Measurements from ENCODE around the gene CAV3.
A peak's percentile ranks its signal among the peaks of the same experiment; 100 is the strongest.

CAV3 gene

DNA sequence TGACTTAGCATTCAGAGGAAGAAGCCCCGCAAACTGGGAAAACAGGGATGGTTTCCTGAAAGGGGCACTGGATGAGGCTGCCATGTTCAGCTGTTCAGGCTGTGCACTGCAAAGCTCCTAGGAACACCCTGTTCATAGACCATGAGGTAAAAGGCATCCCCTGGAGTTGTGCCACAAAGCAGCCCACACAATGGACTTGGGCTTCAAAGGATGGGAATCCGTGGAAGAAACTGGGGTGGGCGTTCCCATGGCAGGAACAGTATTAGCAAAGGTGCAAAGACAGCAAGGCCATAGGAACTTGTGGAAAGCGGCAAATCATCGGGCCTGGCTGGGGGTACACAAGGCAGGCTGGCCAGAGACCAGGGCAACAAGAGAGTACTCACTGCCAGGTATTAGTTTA is 26.9 kb downstream of the CAV3 start:
- no peak overlapping the region for H3K4me3 ChIP-seq (ENCODE audit: low read depth, low read length)

DNA sequence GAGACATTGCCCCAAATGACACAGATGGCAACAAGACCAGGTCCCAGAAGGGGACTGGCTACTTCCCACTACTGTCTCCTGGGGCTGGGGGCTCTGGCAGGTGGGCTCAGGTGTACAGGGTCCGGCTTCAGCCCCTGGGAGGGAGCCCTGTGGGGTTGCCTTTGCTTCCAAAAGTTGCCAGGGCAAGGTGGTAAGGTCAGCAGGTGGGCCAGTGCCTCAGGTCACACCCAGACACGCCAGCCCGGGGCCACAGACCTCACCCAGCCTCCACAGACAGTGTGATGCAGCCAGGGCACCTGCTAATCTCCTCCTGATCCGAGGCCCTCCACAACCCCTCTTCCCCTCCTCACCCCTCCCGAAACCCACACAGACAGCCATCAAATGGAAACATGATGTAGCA is 28.3 kb downstream of the CAV3 start:
- no peak overlapping the region for H3K4me3 ChIP-seq (ENCODE audit: low read depth, low read length)

DNA sequence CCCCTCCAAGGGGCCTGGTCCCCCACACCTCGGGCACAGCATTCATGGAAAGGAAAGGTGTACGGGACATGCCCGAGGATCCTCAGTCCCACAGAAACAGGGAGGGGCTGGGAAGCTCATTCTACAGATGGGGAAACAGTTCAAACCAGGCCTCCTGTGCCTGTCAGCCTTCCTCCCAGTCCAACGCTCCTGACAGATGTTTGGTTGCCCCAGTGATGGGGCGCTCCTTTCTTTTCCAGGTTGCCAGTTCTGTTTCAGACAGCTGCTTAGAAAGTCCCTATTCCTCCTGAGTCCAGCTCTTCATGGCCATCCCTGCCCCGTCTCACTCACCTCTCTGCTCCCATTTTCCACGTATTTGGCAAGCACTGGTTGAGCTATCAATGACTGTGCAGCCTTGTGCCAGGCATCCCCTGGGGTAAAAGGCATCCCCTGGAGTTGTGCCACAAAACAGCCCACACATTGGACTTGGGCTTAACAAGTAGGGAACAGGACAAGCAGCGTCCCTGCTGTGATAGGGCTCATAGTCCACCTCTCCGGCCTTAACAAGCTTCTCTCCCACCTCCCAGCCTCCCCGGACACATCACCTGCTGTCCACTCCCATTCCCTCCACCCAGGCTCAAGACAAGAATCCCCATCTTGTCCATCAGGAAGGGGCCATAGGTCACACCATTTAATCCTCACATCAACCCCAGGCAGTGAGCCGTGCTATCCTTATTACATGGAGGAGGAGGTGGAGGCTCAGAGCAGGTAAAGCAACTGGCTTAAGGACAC is 29.2 kb downstream of the CAV3 start:
- no peak overlapping the region for H3K4me3 ChIP-seq (ENCODE audit: low read depth, low read length)

DNA sequence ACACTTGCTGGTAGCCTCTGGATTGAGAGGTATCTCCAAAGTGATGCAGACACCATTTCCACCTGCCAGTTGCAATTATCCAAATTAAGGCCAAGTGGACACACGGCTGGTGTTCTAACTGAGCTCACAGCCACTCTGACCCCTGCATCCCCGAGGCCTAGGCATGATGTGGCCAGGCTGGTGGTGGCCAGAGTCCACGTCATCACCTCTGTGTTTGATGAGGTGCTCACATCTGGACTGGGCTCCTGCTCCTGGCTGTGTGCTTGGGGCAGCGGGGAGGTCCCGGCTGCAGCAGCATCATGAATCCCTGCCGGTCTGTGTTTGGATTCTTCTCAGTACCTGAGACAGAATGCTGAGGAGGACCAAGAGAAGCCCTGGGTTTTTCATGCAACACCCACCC is 30.9 kb downstream of the CAV3 start:
- no peak overlapping the region for H3K4me3 ChIP-seq (ENCODE audit: low read depth, low read length)

DNA sequence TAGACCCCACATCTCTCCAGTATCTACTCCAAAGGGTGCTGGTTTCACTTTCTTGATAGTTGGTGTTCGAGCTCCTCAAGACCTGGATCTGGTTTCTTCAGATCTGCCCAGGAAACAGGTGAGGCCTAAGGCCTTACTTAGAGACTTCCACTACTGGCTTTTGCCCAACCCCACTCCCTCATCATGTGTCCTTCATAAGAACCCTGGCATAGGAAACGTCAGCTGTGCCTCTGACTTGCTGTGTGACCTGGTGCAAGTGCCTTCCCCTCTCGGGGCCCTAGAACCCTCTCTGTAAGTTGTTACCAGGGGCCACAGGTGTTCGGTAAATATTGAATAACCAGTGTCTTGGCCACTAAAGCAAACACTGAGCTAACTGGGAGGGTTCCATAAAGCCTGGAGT is 31.9 kb downstream of the CAV3 start:
- no peak overlapping the region for H3K4me3 ChIP-seq (ENCODE audit: low read depth, low read length)

DNA sequence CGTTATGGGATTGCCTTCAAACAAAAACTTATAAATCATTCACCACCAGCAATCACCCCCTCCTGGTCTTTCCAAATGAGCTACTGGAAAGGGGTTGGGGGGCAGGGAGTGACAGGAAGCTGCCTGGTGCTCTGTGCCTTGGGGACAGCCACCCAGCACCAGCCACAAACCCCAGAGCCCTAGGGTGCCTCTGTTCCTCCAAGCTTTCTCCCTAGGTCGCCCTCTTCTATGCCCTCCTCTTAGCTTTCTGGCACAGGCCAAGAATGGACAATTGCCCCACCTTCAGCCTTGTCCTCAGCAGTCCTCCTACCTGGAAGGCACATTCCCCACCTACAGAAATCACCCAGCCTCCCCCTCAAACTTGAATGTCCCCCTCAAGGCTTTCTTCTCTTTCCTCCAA is 32.5 kb downstream of the CAV3 start:
- no peak overlapping the region for H3K4me3 ChIP-seq (ENCODE audit: low read depth, low read length)

DNA sequence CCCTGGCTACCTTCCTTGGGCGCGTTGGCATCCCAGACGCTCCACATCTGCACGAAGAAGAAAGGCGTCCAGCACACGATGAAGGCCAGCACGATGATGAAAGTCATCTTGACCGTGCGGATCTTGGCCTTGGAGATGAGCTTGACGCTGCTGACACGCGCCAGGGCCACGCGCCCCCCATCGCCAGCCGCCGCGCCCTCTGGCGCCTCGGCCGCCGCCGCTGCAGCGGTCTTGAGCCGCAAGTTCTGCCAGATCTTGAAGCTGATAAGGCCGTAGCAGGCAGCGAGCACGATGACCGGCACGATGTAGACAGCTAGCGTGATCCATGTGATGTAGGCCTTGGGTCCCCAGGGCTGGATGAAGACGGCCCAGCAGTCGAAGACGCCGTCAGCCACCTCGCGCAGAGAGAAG is 33.7 kb downstream of the CAV3 start:
- no peak overlapping the region for H3K4me3 ChIP-seq (ENCODE audit: low read depth, low read length)

DNA sequence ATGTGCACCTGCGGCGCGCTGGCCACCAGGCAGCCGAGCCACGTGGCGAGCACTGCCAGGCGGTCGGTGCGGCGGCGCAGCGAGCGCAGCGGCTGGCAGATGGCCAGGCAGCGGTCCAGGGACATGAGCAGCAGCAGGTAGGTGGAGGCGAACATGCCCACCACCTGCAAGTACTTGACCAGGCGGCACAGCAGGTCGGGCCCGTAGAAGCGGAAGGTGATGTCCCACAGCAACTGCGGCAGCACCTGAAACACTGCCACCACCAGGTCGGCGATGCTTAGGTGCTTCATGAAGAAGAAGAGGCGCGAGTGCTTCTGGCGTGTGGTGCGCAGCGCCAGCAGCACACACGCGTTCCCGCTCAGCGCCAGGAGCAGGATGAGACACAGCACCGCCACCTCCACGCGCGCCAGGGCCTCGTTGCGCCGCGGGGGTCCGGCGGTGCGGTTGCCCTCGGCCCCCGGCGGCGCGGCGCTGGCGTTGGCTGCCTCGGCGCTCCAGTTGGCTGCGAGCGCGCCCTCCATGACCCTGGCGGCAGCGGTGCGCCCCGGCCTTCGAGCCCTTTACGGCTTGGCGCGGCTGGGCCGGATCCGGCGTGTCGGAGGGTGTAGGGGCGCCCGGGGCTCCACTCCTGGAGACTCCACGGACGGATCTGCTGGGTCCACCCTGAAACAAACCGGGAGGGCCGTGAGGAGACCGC is 34.2 kb downstream of the CAV3 start:
- peak overlapping the region; percentile 20 for H3K4me3 ChIP-seq (ENCODE audit: low read depth, low read length)

DNA sequence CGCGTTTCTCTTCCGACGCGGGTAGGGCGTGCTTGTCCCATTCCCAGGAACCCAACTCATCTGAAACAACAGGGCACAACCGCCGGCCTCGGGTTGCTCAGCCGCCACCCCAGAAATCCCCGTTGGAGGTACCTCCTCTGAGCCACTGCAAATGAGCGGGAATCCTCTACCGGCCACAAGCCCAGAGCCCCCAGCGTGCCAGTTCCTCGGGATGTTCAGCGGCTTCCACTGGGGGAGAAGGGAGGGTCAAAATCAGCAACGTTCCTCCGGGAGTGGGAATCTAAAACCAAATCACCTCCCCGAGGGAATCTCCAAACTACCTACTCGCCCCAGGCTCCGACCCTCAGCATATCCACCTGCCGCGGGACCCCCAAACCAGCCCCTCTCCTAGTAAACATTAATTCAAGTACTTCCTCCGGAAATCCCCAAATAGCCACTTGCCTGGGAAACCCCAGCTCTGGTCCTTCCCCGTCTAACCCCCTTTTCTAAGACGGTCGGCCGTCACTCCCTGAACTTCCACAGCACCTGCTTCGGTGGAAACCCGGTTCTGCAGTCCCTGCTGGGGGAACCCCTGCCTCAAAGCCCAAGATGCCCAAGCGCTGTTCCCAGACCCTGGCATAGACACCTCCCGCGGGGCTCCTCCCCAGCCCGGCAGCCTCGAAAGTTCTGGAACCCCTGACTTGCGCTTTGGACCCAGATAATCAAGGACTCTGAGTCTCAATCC is 34.9 kb downstream of the CAV3 start:
- peak overlapping the region; percentile 1 for H3K4me3 ChIP-seq (ENCODE audit: low read depth, low read length)

DNA sequence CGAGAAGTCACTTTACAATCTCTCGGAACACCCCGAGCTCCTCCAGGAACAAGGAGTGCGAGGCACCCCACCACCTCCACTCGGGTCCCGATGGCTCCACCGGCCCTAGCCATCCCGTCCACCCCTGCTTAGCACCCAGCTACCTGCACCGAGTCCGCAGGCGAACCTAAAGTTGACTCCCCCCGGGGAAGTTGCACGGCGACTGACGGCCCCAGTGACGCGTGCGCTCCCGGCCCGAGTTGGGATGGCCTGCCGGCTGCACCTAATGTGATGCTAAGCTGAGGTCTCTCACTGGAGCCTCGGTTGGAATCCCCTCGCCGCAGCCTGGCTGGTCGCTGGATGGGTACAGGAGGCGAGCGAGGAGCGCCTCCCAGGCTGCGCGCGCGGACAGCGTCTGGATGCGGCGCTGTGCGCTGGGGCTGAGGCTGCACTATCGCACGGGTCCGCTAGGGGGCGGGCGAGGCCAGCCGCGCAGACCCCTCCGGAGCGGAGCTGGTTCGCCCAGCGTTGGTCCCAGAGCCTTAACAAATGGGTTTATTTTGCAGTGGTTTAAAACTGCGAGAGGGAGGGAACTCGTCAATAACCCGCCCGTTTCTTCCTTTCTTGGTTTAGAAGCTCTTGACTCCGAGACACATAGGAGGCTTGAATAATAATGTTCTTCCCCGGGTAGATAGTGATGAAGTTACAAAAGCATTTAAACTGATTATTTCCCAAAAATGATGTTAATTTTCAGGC is 35.7 kb downstream of the CAV3 start, which contains the start of gene OXTR:
OXTR (minus strand) TSS at position 526 of the 735 bp plus-strand sequence. CDS start 1,426 bp downstream, outside the sequence.
- peak within 1 kb of the TSS; percentile 10 for H3K4me3 ChIP-seq (ENCODE audit: low read depth, low read length)

DNA sequence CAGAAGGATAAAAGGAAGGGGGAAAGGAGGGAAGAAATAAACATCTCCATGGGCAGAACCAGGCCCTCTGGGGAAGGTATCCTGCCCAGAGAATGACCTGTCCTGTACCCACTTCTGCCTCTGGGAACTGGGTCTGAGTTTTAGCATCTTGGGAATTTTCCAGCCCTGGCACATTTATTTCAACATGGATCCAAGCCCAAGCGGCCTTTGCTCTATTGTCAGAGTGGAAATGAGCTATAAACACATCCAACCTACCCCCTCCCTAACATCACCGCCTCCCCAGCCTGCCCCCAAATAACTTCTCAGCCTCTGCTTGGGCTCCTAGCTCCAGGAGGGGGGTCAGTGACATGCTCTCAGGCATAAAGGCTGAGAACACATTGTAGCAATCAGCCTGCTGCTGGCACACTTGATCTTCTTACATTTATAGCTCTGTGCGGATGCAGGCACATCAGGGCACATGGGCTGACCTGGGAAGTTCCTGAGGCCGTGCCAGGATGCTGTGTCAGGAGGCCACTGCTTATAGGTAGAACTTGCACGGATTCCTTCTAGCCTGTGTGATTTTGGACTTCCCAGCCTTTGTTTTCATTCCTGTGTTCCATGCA is 40.4 kb downstream of the CAV3 start:
- H3K4me3 ChIP-seq (ENCODE audit: low read depth, low read length) = no peak overlapping the region

DNA sequence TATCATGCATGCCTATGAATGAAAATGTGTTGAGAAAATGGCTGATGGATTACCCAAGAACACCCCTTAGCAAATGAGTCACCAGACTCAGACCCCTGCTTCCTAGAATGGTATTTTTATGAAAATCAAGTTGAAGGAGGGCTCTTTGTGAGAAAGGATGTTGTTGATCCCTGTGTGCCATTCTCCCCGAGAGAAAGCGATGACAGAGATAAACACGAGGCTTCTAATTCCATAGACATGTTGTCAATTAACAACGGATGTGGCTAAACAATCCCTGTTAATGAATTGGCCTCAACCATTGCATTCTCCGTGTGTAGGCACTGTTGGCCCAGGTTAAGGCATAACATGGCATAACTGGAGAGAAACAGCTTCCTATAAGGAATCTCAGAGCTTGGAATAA is 41.6 kb downstream of the CAV3 start:
- H3K4me3 ChIP-seq (ENCODE audit: low read depth, low read length) = no peak overlapping the region

DNA sequence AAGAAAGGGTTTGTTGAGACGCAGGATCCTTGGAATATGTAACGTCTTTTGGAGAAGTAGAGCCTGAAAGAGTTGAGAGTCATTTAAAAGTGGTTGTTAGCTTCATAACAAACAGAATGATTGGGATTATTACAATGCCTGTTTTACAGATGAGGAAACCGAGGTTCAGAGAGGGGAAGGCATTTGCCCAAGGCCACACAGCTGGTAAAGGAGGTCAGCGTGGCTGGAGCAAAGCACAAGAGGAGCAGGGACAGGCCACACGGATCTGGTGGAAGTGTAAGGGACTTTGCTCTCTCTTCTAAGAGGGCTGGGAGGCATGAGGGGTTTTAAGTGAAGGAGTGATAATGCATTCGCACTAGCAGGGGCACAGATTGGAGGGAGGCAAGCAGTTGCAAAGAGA is 42.0 kb downstream of the CAV3 start:
- H3K4me3 ChIP-seq (ENCODE audit: low read depth, low read length) = no peak overlapping the region

DNA sequence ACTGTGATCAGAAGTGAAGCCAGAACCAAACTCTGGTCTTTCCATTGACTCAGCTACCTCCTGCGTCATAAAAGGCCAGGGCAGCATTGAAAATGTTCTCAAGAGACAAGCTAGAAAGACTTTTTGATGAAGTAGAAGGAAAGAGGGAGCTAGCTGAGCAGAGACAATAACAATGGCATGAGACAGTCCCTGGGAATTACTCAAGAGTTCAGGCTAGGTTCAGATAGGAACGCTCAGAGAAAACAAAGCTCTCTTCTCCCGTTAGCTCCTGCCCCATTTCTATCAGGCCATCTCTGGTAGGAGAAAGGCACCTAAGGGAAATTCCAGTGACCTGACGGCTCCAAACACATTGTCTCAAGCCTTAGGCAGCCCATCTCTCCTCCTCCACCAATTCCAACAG is 42.8 kb downstream of the CAV3 start:
- H3K4me3 ChIP-seq (ENCODE audit: low read depth, low read length) = no peak overlapping the region

DNA sequence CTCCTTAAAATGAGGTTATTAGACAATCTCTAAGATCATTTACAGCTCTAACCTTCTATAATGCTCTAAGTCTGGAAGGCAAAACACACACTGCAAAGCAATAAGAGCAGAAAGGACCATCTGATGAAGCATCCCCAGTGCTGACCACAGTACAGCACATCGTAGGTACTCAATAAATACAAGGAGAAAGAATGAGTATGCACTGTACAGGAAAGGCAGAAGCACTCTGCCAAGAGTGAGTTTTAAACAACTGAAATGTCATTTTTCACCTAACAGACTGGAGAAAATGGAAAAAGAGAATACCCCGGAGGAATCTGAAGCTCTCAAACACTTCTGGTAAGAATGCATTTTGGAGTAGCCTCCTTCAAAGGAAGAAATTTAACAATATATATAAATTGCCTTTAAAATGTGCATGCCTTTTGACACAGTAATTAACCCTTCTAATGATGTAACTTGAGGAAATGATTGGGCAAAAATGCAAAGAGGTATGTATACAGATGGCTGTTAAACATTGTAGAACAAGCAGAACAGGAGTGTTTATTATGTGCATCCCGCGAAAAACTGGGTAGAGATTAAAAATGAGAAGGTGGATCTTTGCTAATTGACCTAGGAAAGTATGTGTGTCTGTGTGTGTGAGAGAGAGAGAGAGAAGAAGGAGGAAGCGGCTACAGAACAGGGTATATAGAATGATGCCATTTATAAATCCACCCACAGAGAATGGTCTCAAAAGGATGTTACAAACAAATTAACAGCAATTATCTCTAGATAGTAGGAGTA is 43.8 kb downstream of the CAV3 start:
- no peak overlapping the region for H3K4me3 ChIP-seq (ENCODE audit: low read depth, low read length)

DNA sequence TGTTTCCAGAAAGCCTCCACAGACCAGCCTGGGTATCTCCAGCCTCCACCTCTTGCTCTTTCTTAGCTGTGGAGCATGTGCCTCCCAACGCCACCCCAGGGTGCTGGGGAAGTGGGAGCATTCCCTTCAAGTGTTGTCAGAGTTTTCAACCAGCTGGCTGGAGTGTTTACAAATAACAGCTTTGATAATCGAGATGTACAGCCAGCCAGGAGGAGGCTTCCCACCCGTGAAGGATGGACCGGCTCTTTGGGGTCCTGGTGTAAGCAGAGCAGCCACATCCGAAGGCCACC is 44.3 kb downstream of the CAV3 start:
- no peak overlapping the region for H3K4me3 ChIP-seq (ENCODE audit: low read depth, low read length)

DNA sequence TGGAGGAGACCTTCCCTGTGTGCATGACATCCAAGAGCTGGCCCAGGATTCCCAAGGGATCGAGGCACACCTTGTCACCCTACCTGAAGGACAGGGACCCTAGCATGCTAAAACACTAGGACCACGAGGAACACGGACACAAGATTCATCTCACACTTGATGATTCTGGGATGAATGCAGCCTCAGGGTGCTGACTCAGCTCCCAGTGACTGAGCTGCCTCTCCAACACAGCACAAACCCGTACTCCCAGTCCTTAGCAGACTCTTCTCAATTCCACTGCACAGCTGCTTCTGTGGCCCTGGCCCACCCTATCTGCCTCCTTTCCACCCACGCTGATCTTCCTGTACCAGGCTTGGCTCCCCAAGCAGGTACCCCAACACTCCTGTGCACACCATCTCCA is 44.9 kb downstream of the CAV3 start:
- no peak overlapping the region for H3K4me3 ChIP-seq (ENCODE audit: low read depth, low read length)

DNA sequence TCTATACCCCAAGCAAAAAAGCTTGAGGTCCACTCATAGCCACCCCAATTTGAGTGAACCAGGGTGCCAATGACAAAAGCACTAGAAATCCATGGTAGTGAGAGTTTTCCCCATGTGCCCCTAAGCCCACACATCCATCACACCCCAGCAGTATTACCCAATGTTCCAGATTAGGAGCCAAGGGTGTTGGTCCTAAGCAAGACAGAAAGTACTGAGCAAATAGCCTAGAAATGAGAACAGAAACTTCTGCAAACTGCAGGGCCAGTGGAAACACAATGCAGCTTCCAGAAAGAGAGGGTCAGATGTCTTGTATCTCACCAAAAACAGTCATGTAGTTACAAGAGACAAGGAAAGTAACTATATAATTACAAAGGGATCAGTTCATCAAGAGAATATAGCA is 46.7 kb downstream of the CAV3 start:
- H3K4me3 ChIP-seq (ENCODE audit: low read depth, low read length) = no peak overlapping the region

DNA sequence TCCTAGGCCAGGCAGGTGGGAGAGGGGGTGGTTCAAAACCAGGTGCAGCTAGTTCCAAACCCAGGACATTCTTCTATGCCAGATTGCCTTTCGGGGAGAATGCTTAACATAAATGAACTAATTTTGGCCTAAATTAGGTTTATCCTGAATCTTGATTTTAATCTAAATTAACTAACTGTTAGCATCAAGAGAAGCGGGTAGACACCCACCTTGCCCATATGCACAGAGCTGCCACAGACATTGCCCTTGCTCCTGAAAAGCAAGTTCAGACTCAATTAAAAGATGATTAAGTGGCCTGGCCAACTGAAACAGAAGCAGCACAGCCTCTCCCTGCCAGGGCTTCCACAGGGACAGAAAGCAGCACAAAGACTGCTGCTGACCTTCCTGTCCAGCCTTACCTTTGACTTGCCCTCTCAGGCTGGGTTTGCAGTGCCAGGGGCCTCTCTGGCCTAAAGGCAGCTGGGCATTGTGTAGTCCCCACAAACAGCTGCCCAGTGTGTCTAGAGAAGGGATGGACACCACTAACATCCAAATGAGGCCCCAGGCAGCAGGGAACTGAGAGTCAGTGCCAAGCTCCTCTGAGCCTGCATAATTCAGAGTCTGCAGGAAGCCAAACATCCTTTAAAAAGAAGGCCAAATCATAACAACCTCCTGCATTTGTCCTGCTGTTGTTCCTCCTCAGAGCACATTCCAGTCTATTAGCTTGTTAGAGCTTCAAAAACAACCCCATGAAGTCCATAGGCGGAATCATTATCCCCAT is 51.3 kb downstream of the CAV3 start:
- H3K4me3 ChIP-seq (ENCODE audit: low read depth, low read length) = no peak overlapping the region

DNA sequence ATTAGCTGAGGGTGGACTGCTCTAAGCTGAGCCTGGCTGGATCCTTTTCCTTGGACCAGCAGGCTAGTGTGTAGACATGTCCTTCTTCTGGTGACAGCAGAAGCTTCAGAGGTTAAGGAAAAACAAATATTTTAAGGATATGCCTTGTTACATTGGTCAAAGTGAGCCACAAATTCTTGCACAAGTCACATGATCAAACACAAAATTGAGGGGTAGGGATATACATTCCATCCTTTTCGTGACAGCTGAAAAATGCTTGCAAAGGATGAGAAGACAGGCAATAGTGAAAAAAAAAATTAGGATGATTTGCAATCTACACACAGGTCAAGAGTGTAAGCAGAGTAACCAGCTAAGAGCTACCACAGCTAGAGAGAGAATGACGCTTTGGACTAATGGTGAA is 56.9 kb downstream of the CAV3 start:
- H3K4me3 ChIP-seq (ENCODE audit: low read depth, low read length) = no peak overlapping the region

Measured in iPS-11a (cell line).